ENCODE data around the gene GOLPH3.
"Not testable (repeated sequence)": the region's sequence is repeated elsewhere in the genome, so short reads cannot be mapped to it uniquely, and the experiment has no call there.

Gene GOLPH3

GRCh38 chr5:32090026-32090754 is 83.9 kb downstream of the GOLPH3 start:
- no peak overlapping the region for H3K4me3 ChIP-seq (ENCODE audit: low read length)
- TF ChIP-seq ZNF274 (IDR thresholded peaks at IDR 0.05; ENCODE audit: low read depth, low read length), result no peak

GRCh38 chr5:32089146-32090000 is 84.7 kb downstream of the GOLPH3 start:
- H3K4me3 ChIP-seq (ENCODE audit: low read length), result no peak overlapping the region
- TF ChIP-seq ZNF274 (IDR thresholded peaks at IDR 0.05; ENCODE audit: low read depth, low read length), result no peak

GRCh38 chr5:32088214-32088613 is 85.9 kb downstream of the GOLPH3 start:
- no peak for TF ChIP-seq ZNF274 (IDR thresholded peaks at IDR 0.05; ENCODE audit: low read depth, low read length)
- H3K4me3 ChIP-seq (ENCODE audit: low read length), result no peak overlapping the region

- no peak for TF ChIP-seq ZNF274 (IDR thresholded peaks at IDR 0.05; ENCODE audit: low read depth, low read length)
- no peak overlapping the region for H3K4me3 ChIP-seq (ENCODE audit: low read length)
Observed at GRCh38 chr5:32087086-32088082, 86.7 kb downstream of the GOLPH3 start.

GRCh38 chr5:32083981-32084430 is 90.1 kb downstream of the GOLPH3 start:
- H3K4me3 ChIP-seq (ENCODE audit: low read length), result no peak overlapping the region
- TF ChIP-seq ZNF274 (IDR thresholded peaks at IDR 0.05; ENCODE audit: low read depth, low read length), result no peak

- no peak for TF ChIP-seq ZNF274 (IDR thresholded peaks at IDR 0.05; ENCODE audit: low read depth, low read length)
- H3K4me3 ChIP-seq (ENCODE audit: low read length), result no peak overlapping the region
Observed at GRCh38 chr5:32082701-32083100, 91.4 kb downstream of the GOLPH3 start.

- H3K4me3 ChIP-seq (ENCODE audit: low read length), result not testable (repeated sequence)
Observed at GRCh38 chr5:32080565-32080964, 93.6 kb downstream of the GOLPH3 start.

GRCh38 chr5:32078855-32079254 is 95.3 kb downstream of the GOLPH3 start:
- H3K4me3 ChIP-seq (ENCODE audit: low read length), result not testable (repeated sequence)

GRCh38 chr5:32076699-32077695 is 97.1 kb downstream of the GOLPH3 start:
- no peak overlapping the region for H3K4me3 ChIP-seq (ENCODE audit: low read length)
- no peak for TF ChIP-seq ZNF274 (IDR thresholded peaks at IDR 0.05; ENCODE audit: low read depth, low read length)

Measured in GM08714 (cell line).